ENCODE data around the gene PPIL3. TPM values are rescaled to one million over a fixed set of nuclear protein-coding genes. Genes with fewer than 3 reads are reported as not detected.

PPIL3 gene
- total RNA-seq, 2 donors from 2014 or later = 6.9 to 7.0 TPM

DNA sequence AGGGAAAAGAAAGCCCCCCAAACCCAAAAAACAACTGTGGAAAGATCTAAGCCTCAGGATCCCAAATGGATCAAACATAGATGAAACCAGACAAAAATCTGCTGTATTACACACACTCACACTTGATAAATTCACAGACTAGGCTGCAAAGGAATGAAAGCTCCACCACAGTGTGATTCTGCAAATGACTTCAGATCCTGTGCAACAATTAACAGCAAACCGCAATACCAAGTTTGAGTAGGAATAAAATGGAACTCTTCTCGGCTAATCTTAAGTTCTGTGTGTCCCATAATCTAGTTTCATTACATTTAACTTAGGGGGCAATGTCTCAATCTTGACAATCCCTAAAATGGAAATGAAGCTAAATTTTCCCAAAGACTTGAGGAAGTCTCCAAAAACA lies 36.3 kb downstream of the PPIL3 start:
- ATAC-seq = no peak
- H3K36me3 ChIP-seq (replicated peaks in 1 of 2; ENCODE audit: insufficient read depth in 1 of 2, low read depth in 2 of 2) = peaks cover 41 to 55% of the 10 kb centered on the region in 2 donors
- no peaks in the 10 kb centered on the region for H3K9me3 ChIP-seq
- H3K27me3 ChIP-seq = no peaks in the 10 kb centered on the region
- no peak overlapping the region for H3K27ac ChIP-seq
- no peak for DNase-seq
- intact Hi-C loops (cut with DNase I) = no loop called here
- WGBS, 2 donors = 94 to 96% methylated on average over 2 of the region's 2 CpGs
- H3K4me1 ChIP-seq = peaks cover 6% of the 10 kb centered on the region
- TF ChIP-seq POLR2A (IDR thresholded peaks at IDR 0.05) = no peak
- TF ChIP-seq, protein P1, sequence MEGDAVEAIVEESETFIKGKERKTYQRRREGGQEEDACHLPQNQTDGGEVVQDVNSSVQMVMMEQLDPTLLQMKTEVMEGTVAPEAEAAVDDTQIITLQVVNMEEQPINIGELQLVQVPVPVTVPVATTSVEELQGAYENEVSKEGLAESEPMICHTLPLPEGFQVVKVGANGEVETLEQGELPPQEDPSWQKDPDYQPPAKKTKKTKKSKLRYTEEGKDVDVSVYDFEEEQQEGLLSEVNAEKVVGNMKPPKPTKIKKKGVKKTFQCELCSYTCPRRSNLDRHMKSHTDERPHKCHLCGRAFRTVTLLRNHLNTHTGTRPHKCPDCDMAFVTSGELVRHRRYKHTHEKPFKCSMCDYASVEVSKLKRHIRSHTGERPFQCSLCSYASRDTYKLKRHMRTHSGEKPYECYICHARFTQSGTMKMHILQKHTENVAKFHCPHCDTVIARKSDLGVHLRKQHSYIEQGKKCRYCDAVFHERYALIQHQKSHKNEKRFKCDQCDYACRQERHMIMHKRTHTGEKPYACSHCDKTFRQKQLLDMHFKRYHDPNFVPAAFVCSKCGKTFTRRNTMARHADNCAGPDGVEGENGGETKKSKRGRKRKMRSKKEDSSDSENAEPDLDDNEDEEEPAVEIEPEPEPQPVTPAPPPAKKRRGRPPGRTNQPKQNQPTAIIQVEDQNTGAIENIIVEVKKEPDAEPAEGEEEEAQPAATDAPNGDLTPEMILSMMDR (IDR thresholded peaks at IDR 0.05) = no peak
- no peak overlapping the region for H3K4me3 ChIP-seq

DNA sequence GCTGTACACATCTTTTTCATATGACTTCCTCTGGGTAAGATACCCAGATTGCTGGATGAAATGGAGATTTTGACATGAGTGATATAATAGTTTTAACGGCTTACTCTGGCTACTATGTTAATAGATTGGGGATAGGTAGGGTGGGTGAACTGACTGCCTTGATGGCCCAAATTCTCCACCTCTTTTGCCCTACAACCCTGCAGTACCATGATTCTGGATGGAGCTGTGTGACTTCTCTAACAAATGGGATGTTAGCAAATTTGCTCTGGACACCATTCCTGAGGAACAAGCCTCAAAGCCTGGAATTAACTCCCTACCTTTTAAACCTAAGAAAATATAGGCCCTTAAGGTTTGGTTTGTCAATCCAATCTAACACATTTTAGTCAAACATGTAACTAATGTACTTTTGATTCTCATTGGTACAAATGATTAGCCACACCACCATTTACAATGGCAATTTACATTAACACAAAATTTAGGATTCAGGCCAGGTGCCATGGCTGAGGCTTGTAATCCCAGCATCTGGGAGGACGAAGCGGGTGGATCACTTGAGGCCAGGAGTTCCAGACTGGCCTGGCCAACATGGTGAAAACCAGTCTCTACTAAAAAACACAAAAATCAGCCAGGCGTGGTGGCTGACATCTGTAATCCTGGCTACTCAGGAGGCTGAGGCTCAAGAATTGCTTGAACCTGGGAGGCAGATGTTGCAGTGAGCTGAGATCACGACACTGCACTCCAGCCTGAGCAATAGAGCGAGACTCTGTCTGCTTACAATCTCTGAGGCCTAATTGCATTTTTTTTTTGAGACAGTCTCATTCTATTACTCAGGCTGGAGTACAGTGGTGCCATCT lies 37.3 kb downstream of the PPIL3 start:
- Histone ChIP-seq H3K4me1 (peaks cover under 1% of the 10 kb centered on the region), H3K36me3 (replicated peaks in 1 of 2; ENCODE audit: insufficient read depth in 1 of 2, low read depth in 2 of 2) (peaks cover 31 to 46% of the 10 kb centered on the region in 2 donors), H3K27ac (no peak overlapping the region), H3K4me3 (no peak overlapping the region), H3K9me3 (no peaks in the 10 kb centered on the region), H3K27me3 (no peaks in the 10 kb centered on the region)
- no peak for ATAC-seq
- TF ChIP-seq POLR2A (IDR thresholded peaks at IDR 0.05) = peak in 1 of 3 donors; percentile 5
- TF ChIP-seq, protein P1 (IDR thresholded peaks at IDR 0.05) = no peak
- DNase-seq = no peak
- 94 to 98% methylated on average over 6 of the region's 6 CpGs for WGBS, 2 donors
- intact Hi-C loops (cut with DNase I) = no loop called here

DNA sequence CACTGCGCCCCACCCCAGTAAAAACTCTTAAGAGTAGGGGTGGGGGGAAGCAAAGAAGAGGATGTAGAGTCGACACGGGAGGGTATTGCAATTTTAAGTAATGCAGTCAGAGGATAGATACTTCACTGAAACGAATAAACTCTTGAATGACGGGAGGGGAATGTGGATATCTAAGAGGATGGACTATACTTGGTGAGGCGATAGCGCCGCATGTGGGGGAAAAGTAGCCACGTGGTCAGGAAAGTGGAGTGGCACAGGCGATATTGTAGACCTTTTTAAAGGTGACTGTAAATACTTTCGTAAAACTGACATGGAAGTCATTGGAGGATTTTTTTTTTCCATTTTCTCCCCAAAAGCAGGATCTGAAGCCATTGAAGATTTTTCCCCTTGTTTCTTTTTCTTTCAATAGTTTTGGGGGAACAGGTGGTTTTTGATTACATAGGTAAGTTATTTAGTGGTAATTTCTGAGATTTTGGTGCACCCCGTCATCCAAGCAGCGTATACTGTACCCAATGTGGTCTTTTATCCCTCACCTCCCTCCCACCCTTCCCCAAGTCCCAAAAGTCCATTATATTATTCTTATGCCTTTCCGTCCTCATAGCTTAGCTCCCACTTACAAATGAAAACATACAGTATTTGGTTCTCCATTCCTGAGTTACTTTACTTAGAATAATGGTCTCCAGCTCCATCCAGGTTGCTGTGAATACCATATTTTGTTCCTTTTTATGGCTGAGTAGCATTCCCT lies 38.2 kb downstream of the PPIL3 start:
- no peak for DNase-seq
- no peak for ATAC-seq
- whole genome bisulfite sequencing, 2 donors = 84 to 89% methylated on average over 14 of the region's 14 CpGs

DNA sequence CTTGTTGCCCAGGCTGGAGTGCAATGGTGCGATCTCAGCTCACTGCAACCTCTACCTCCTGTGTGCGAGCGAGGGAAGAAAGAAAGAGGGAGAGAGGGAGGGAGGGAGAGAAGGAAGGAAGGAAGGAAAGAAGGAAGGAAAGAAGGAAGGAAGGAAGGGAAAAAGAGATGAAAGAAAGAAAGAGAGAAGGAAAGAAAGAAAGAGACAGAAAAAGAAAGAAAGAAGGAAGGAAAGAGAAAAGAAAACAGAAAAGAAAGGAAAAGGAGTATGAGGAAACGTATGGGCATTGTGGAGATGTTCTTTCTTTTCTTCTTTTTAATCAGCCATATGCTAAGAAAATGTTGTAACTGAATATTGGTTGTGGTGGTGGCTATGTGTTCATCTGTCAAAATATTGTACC lies 40.9 kb downstream of the PPIL3 start:
- no peaks in the 10 kb centered on the region for H3K27me3 ChIP-seq
- H3K27ac ChIP-seq = no peak overlapping the region
- intact Hi-C loops (cut with DNase I) = no loop called here
- ATAC-seq (no peak), DNase-seq (no peak)
- H3K4me1 ChIP-seq = no peaks in the 10 kb centered on the region
- TF ChIP-seq POLR2A (IDR thresholded peaks at IDR 0.05) = no peak
- TF ChIP-seq, protein P1 (IDR thresholded peaks at IDR 0.05) = no peak
- WGBS, 2 donors = 86 to 88% methylated on average over 4 of the region's 4 CpGs
- no peak overlapping the region for H3K4me3 ChIP-seq
- H3K36me3 ChIP-seq (replicated peaks in 1 of 2; ENCODE audit: insufficient read depth in 1 of 2, low read depth in 2 of 2) = peaks cover under 1 to 18% of the 10 kb centered on the region in 2 donors
- no peaks in the 10 kb centered on the region for H3K9me3 ChIP-seq

More for the DNA sequence above, 38.2 kb downstream of the PPIL3 start:
- no peaks in the 10 kb centered on the region for H3K27me3 ChIP-seq
- H3K36me3 ChIP-seq (replicated peaks in 1 of 2; ENCODE audit: insufficient read depth in 1 of 2, low read depth in 2 of 2) = peaks cover 22 to 41% of the 10 kb centered on the region in 2 donors
- H3K4me3 ChIP-seq = no peak overlapping the region
- H3K4me1 ChIP-seq = no peaks in the 10 kb centered on the region
- H3K9me3 ChIP-seq = no peaks in the 10 kb centered on the region
- H3K27ac ChIP-seq = no peak overlapping the region
- TF ChIP-seq, protein P1 (IDR thresholded peaks at IDR 0.05) = no peak
- no peak for TF ChIP-seq POLR2A (IDR thresholded peaks at IDR 0.05)
- intact Hi-C loops (cut with DNase I) = no loop called here

Data from body of pancreas (tissue), 4 donors.